T47D (cell line): Measurements from ENCODE around the gene PFKFB2.

Source experiments
- DNase-seq, 2 experiments: peaks; one replicate each; pipeline versions ENCODE4 v3.0.0 to v3.0.0-alpha.2; 2011 to 2012; ENCODE audit warnings: low read depth in 1 of 2, low spot score in 1 of 2
- JUND ChIP-seq: IDR thresholded peaks from 2 replicates; pipeline ENCODE4 v1.6.1; 2012; ENCODE audit warnings: low read depth
- in situ Hi-C: cut with HindIII; loops from 2 replicates; pipeline ENCODE4 v1.10.0; 2016; ENCODE audit warnings: low sequenced_read_pairs, low pct_unique_long_range_greater_than_20kb

Gene PFKFB2

DNA sequence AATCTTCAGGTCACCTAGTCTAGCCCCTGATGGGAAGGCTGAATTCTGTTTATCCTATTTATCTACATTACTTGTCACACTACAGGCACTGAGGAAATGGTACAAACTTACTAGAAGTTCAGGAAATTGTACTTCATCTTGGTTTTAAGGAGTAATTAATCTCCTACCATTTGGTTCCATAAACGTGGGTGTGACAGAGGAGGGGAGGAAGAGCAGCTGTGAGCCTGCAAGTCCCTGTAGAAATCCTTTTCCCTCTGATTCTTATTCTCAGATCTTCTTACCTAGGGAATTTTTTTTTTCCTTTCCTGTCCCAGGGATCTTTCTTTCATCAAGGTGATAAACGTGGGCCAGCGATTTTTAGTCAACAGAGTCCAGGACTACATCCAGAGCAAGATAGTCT, 14.1 kb downstream of the PFKFB2 start:
- no peak for DNase-seq
- no peak for TF ChIP-seq JUND
- in situ Hi-C loops = no loop called here

DNA sequence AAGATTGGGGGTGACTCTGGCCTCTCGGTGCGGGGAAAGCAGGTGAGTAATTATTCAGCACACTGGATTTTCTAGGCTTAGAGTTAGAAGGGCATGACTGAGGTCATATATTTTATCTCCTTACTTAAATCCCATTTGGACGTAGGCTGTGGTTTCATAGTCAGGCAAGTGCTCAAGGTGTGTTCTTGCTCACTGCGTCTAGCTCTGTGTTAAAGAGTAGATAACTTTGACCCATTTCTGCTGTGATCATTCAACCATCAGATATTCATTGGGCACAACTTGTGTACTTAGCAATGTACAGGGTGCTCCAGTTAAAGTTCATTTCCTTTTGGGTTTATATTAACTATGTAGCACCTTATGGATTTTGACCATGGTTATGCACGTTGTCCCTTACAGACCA, 14.6 kb downstream of the PFKFB2 start:
- TF ChIP-seq JUND = no peak
- no peak for DNase-seq
- in situ Hi-C loops = no loop called here

DNA sequence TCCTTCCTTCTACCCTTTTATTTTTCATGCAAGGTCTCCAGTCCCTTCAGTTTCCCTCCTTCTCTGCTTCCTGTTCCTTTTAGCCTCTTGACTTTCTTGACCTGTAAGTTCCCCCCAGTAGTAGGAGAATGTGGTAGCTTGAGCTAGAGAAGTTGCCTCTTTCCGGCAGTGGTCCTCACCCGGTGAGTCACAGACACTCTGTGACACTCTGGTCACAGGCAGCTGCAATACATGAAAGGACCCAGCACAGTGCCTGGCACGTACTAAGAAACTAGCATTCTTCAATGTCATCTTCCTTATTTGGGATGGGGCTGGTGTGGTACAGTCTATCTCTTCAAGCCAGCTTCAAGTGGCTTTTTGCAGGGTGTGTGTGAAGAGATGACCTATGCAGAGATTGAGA, 16.0 kb downstream of the PFKFB2 start:
- TF ChIP-seq JUND = no peak
- in situ Hi-C loops = no loop called here
- no peak for DNase-seq

DNA sequence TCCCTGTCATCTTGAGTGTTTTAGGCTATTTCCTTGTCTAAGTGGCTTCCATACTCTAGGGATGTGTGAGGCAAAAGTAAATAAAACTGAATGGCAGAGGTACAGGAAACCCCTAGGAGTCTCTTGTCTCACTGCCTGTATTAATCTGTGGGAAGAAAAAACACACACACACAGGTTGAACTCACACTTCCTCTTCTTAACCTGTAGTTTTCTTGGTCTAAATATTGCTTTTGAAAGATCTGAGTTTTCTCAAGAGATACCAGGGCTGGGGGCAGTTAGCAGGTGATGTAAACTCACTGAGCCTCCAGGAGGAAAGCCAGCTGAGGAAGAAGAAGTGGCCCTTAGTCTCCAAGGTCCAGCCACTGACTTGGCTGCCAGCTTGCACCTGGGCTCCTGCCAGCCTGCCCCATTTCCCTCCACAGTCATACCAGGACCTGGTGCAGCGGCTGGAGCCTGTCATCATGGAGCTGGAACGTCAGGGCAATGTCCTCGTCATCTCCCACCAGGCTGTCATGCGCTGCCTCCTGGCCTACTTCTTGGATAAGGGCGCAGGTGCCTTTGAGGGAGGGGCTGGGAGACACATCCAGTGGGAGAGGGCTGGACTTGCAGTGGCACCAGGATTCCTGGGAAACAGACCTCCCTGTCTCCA, 16.9 kb downstream of the PFKFB2 start:
- TF ChIP-seq JUND = no peak
- DNase-seq = no peak
- in situ Hi-C loops = no loop called here

DNA sequence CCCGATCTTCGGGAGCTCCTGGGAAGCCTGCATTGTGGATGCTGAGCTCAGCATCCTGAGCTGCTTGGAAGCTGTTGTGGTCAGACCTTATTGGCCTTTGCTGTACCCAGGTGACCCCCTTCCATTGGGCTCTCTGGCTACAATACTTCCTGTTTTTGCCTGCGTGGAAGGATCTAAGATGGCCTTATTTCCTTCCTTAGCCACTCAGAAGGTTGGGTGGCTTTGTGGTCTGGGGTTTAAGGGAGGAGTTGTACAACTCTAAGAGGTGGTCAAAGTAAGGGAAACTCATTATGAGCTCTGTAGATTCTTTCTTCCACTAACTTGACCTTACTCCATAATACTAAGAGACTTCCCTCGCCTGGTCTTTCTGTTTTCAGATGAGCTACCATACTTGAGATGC, 17.7 kb downstream of the PFKFB2 start:
- in situ Hi-C loops = no loop called here
- no peak for DNase-seq
- TF ChIP-seq JUND = no peak

DNA sequence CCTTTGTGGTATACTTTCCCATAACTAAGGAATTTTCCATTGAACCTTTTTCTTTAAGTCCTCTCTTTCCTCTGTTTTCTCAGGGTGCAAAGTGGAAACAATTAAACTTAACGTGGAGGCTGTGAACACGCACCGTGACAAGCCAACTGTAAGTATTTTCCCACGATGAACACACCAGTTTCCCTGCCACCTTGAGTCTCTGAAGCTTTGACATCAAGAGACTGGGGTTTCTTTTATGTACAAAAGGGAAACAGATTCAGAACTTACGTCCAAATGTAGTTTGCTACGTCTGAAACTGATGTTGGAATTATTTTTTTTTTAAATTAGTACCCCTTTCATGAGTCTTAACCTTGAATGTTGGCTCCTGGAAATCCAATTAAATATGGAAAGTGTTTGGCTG, 18.4 kb downstream of the PFKFB2 start:
- in situ Hi-C loops = no loop called here
- TF ChIP-seq JUND = no peak
- no peak for DNase-seq

DNA sequence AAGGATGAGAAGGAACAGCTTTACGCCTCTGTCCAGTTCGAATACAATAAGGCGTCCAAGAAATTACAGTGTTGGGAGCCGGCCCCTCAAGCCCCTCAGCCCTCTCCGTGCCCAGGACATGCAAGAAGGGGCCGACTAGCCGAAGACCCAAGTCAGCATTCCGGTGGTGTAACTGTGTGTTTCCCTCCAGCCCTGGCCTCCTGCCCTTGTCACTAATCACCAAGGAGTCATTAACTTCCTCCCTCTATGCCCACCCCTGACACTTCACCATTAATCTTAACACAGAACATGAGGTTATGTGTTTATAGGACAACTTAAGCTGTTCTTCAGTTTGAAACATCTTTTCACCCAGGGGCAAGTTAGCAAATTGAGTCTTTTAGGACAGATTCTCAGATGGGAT, 19.2 kb downstream of the PFKFB2 start:
- no peak for DNase-seq
- no peak for TF ChIP-seq JUND
- in situ Hi-C loops = no loop called here

DNA sequence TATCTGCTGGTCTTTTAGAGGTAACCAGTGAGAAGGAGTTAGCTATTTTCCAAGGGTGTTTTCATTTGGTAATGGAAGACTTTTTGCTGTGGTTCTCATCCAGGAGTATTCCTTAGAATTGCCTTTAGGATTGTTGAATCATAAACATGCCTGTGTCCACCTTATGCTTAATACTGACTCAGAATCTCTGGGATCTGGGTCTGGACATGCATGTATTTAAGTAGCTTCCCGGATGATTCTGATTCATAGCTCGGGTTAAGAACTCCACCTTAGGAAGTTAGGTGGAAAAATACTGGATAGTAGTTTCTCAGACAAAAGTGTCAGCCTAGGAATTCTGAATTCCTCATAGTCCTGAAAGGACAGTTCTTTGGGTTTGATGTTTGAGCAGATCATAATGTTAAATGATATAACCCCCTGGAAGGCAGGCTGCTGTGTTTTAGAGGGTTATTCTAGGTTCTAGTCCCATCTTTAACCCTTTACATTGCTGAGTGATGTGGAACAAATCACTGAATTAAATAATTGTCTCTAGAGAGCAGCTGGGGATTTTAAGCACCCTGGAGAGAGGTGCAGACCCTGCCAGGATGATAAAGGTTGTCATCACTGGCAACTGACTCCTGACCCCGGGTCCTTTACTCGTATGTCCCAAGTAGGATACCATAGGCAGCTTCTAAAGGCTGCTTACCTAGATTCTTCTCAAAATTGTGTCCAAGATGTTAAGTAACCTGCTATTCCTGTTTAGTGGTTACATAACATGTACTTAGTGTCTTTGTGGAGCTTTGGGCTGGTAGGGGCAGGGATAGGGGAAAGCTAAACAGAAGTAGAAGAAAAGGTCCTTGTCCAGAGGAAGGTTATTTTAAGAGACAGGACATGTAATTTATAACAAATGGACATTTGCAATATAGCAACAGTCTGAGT, 21.1 kb downstream of the PFKFB2 start:
- in situ Hi-C loops = no loop called here
- TF ChIP-seq JUND = no peak
- DNase-seq = peak in 1 of 2 experiments; percentile 42

DNA sequence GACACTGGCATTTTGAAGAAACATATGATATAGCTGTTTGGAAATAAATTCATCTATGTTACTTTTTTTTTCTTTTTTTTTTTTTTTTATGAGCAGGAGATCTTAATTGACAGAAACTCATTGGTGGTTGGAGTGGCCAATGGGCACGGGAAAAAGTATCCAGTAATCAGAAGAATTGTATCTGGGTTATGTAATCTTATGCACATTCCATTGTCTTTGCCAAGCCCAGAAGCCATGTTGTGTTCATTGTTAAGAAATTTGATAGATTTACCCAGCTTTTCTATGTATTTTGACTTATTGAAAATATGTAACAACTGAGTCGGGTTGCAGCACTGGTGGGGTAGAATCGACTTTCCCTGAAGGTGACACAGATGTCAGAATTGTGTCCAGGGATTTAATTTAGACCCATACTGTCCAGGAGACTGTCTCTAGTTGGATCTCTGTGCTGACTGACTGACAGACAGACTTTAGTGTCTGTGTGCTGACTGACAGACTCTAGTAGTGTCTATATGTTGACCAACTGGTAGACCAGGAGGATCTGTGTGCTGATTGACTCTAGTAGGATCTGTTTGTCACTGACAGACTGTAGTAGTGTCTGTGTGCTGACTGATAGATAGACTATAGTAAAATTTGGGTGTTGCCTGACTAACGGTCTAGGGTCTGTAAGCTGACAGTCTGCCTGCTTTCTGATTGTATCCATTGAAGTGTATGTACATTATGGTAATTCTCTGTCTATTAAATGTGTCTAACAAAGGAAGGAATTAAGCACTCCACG, 23.3 kb downstream of the PFKFB2 start:
- in situ Hi-C loops = no loop called here
- no peak for TF ChIP-seq JUND

DNA sequence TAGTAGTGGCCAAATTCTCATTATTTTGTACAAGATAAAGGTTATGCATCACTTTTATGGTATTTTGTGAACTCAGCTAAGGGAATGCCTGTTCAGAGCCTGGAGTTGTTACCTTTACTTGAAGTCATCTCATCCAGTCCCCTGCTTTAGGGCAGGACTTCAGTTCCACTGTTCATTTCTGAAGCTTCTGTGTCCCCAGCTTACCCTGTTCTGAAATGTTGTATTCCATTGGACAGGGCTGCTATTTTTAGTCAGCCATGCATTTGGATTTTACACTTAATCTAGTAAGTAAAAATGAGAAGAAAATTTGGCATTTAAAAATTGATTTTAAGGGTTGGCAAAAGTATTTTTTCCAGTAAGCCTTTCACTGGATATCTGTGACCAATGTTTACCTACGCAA, 23.9 kb downstream of the PFKFB2 start:
- in situ Hi-C loops = no loop called here
- no peak for DNase-seq
- no peak for TF ChIP-seq JUND

More for the DNA sequence above, 23.3 kb downstream of the PFKFB2 start:
- DNase-seq = no peak

DNA sequence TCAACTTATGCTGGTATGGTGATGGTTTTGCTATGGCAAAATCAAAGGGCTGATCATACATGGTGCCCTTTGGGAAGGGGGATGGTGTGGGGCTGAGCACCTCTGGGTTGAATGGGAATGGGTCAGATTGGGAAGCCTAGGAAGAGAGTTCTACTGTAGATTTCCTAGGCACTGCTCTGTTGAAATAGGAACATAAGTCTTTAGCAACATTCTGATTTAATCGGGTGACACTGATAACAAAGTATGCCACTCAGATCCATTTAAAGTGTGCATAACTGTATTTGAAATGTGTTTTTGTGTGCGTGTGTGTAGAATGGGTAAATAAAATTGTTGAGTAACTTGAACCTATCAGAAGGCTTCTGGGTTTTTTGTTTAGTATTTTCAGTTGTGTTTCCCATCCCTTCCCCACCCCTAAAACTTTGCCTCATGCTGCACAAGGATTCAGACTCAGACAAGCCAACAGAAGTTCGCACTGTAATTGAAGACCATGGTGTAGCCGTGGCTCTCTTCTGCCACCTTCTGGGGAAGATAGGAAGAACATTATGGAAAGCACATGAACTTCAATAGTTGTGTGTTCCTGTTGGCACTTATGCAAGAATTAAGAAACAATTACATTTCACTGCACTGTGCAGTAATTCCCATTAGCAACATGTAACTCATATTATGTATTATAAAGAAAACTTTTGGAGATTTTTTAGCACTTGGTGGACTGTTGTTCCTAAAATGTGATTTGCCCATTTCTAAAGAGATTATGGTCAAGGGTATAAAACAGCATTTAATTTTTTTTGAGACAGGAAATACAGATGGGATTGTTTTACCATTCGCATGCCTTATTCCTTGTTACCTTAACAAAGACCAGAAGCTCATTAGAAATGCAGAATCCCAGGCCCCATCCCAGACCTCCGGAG, 24.6 kb downstream of the PFKFB2 start:
- peak; percentile 66 to 88 for DNase-seq
- in situ Hi-C loops = no loop called here
- TF ChIP-seq JUND = no peak

DNA sequence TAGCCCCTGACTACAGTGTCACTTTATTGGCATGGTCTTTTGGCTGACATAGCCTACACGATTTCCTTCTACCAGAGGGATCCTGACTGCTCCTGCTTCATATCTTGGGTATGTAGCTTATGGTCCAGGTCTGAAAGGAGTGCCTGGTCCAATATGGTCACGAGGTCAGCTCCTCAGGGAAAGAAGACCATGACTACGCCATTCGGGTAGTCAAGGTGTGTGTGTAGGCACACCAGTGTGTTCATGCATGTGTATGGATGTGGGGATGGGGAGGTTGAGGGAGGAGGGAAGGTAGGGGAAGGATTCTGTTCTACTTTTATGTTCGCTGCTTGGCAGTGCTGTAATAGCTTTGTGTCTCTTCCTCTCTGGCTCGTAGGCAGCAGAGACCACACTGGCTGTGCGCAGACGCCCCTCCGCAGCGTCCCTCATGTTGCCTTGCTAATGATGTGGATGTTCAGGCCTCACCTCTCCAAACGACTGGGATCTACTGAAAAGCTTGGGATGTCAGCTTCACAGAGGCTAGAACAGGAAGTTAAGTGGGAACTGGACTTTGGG, 25.6 kb downstream of the PFKFB2 start:
- TF ChIP-seq JUND = no peak
- in situ Hi-C loops = no loop called here
- no peak for DNase-seq
